K562 (cell line): ENCODE results near the gene CCSER2. TPM values are rescaled to one million over a fixed set of nuclear protein-coding genes. Genes with fewer than 3 reads are reported as not detected.

Experiments used
- ATAC-seq: fragments of 200-7000 bp; cut with Tn5 transposase; 3 replicates; pipeline ENCODE4 v1.9.1; 2020; ENCODE audit warnings: moderate library complexity
- Bru-seq: library from RNA; stranded (reverse); fragments of 400-500 nt; gene quantifications from one replicate; lab custom pipeline; 2021; lab: Mats Ljungman, UMichigan
- BruChase-seq, 2 experiments: library from RNA; stranded (reverse); fragments of 400-500 nt; gene quantifications; one replicate each; lab custom pipeline; 2021; lab: Mats Ljungman, UMichigan
- BruUV-seq: library from RNA; stranded (reverse); fragments of 400-500 nt; replicated peaks from 2 replicates; lab custom pipeline; 2021; lab: Mats Ljungman, UMichigan
- CTCF ChIA-PET: fragments of 300-600 bp; formaldehyde crosslinking; extraction: SDS; loops from one replicate; lab custom pipeline; 2021; ENCODE audit warnings: low intra/inter-chr PET ratio; lab: Yijun Ruan, JAX
- POLR2A ChIA-PET: fragments of 300-600, 350-650 bp; sonication (Branson Sonifier 250); formaldehyde crosslinking; extraction: SDS; loops from one replicate; lab custom pipeline; 2021; ENCODE audit warnings: antibody characterized with exemption, inconsistent platforms; lab: Yijun Ruan, JAX
- DNase-seq, 4 experiments: peaks; one replicate each; pipeline versions ENCODE4 v3.0.0 to v3.0.0-alpha.2; 2011 to 2018; ENCODE audit warnings: low spot score in 3 of 4, mixed read lengths in 3 of 4; ENCODE audit errors: extremely low read depth in 1 of 4
- FAIRE-seq: peaks from 2 replicates; lab custom pipeline; 2011; peaks lifted over from hg19 to GRCh38; lab: Jason Lieb, UNC
- H2AFZ ChIP-seq: 2 replicates; pipeline ENCODE4 v1.6.0; 2011; ENCODE audit warnings: low read depth, low read length, control low read depth, inconsistent platforms
- H3K27ac ChIP-seq: fragments of 200-600 bp; 3 replicates; pipeline ENCODE4 v1.8.0; 2011; ENCODE audit warnings: low read depth, mild to moderate bottlenecking, control low read depth, inconsistent platforms, low read length, moderate library complexity, mixed read lengths; ENCODE audit errors: extremely low read depth
- H3K27me3 ChIP-seq, 2 experiments: fragments of 300-600 bp in 1 of 2; 2 replicates in 1 of 2; 3 replicates in 1 of 2; pipeline versions ENCODE4 v1.6.0 to v1.8.0; 2011; ENCODE audit warnings: inconsistent platforms in 2 of 2, low read length in 2 of 2, mild to moderate bottlenecking in 1 of 2, mixed read lengths in 1 of 2, moderate library complexity in 1 of 2; ENCODE audit not compliant: control insufficient read depth in 2 of 2, insufficient read depth in 2 of 2
- H3K36me3 ChIP-seq: fragments of 300-600 bp; 3 replicates; pipeline ENCODE4 v1.8.0; 2011; ENCODE audit warnings: mild to moderate bottlenecking, low read length, inconsistent platforms; ENCODE audit not compliant: control insufficient read depth, insufficient read depth
- H3K4me1 ChIP-seq, 2 experiments: fragments of 200-600 bp in 1 of 2; replicated peaks in 1 of 2; 2 replicates in 1 of 2; 3 replicates in 1 of 2; pipeline versions ENCODE4 v1.5.1 to v1.8.0; 2011; ENCODE audit warnings: inconsistent platforms in 2 of 2, low read length in 2 of 2, mild to moderate bottlenecking in 1 of 2, mixed read lengths in 1 of 2, moderate library complexity in 1 of 2; ENCODE audit not compliant: control insufficient read depth in 2 of 2, insufficient read depth in 2 of 2
- H3K4me2 ChIP-seq: 2 replicates; pipeline ENCODE4 v1.6.1; 2011; ENCODE audit warnings: low read length, control low read depth, inconsistent platforms, mixed read lengths; ENCODE audit not compliant: insufficient read depth
- H3K4me3 ChIP-seq: fragments of 200-600 bp; sonication (generic), shearing (Covaris generic); 2 replicates; pipeline ENCODE4 v1.5.1; 2016; ENCODE audit warnings: control low read depth, inconsistent platforms
- H3K79me2 ChIP-seq: fragments of 200-600 bp; 3 replicates; pipeline ENCODE4 v1.8.0; 2011; ENCODE audit warnings: low read length, inconsistent platforms; ENCODE audit not compliant: control insufficient read depth, insufficient read depth
- H3K9ac ChIP-seq, 2 experiments: 2 replicates each; pipeline versions ENCODE4 v1.6.0 to v1.6.1; 2011; ENCODE audit warnings: low read depth in 2 of 2, low read length in 2 of 2, control low read depth in 1 of 2, inconsistent platforms in 1 of 2, mild to moderate bottlenecking in 1 of 2, mixed read lengths in 1 of 2; ENCODE audit not compliant: insufficient read depth in 1 of 2
- H3K9me1 ChIP-seq: one replicate; pipeline ENCODE4 v1.6.0; 2011; ENCODE audit warnings: inconsistent platforms, mild to moderate bottlenecking, low read length, moderate library complexity; ENCODE audit not compliant: control insufficient read depth, insufficient read depth
- H3K9me3 ChIP-seq: replicated peaks from 2 replicates; pipeline ENCODE4 v1.5.1; 2011; ENCODE audit warnings: low read depth, low read length, inconsistent platforms; ENCODE audit not compliant: control insufficient read depth, insufficient read depth
- H4K20me1 ChIP-seq: replicated peaks from 2 replicates; pipeline ENCODE4 v1.6.1; 2011; ENCODE audit warnings: low read length, inconsistent platforms, mixed read lengths; ENCODE audit not compliant: control insufficient read depth, insufficient read depth
- ADNP ChIP-seq: fragments of 200-800 bp; sonication (Bioruptor generic); IDR thresholded peaks from 2 replicates; pipeline ENCODE4 v1.6.1; 2016; ENCODE audit warnings: missing genetic modification characterization, missing compliant biosample characterization
- CXXC5 ChIP-seq: fragments of 250-450 bp; sonication (Bioruptor Pico); IDR thresholded peaks from 2 replicates; pipeline ENCODE4 v1.8.0; 2022; ENCODE audit warnings: inconsistent platforms, mild to moderate bottlenecking, moderate library complexity
- MAZ ChIP-seq, 2 experiments: fragments of 450-650 bp in 1 of 2; sonication (generic) in 1 of 2; formaldehyde crosslinking; IDR thresholded peaks in 1 of 2; conservative IDR thresholded peaks in 1 of 2; 2 replicates each; pipeline versions ENCODE4 v1.4.0 to v1.5.0; 2020; ENCODE audit warnings: mild to moderate bottlenecking in 1 of 2, missing genetic modification reagents in 1 of 2
- TAF7 ChIP-seq: fragments of 450-650 bp; IDR thresholded peaks from 2 replicates; pipeline ENCODE4 v1.6.1; 2016; ENCODE audit warnings: missing genetic modification characterization, missing compliant biosample characterization
- TAL1 ChIP-seq: fragments of 450-650 bp; IDR thresholded peaks from 2 replicates; pipeline ENCODE4 v1.6.1; 2016; ENCODE audit warnings: mild to moderate bottlenecking
- ZBTB17 ChIP-seq: fragments of 450-650 bp; formaldehyde crosslinking; IDR thresholded peaks from 2 replicates; pipeline ENCODE4 v1.4.0; 2020; ENCODE audit warnings: mild to moderate bottlenecking
- WGBS: fragments of 100-300 bp; shearing (Covaris generic); methylation state at CpG from one replicate; pipeline ENCODE4 v1.1.6; 2016; ENCODE audit warnings: low coverage, mixed read lengths; ENCODE audit not compliant: insufficient coverage; ENCODE audit errors: missing lambda C conversion rate; 5-methylcytosine and 5-hydroxymethylcytosine counted together
- in situ Hi-C: fragments of 300-500 bp; cut with MboI; formaldehyde crosslinking; loops from 4 replicates; pipeline ENCODE4 v1.15.0; 2018; ENCODE audit warnings: inconsistent platforms, mixed read lengths
- intact Hi-C: fragments of 100-400 bp; cut with micrococcal nuclease; formaldehyde crosslinking; loops from 2 replicates; pipeline ENCODE4 v1.14.2; 2022
- long read RNA-seq, 3 experiments: library from polyadenylated mRNA in 2 of 3; library from RNA in 1 of 3; unstranded in 2 of 3; stranded (forward) in 1 of 3; transcript quantifications; one replicate each; pipeline ENCODE4 v2.0.0, GENCODE V29; 2019 to 2022
- polyA minus RNA-seq, 3 experiments: library from RNA; depleted of rRNA, polyadenylated mRNA; stranded (reverse); fragments of >200 nt; gene quantifications; 2 replicates each; pipeline ENCODE4 v1.2.3, GENCODE V29; 2011
- polyA plus RNA-seq, 8 experiments: library from polyadenylated mRNA; depleted of rRNA in 4 of 8; stranded (reverse) in 5 of 8; unstranded in 3 of 8; fragments of >200 nt; fragmentation: Nextera tagmentation in 2 of 8; fragmentation: Illumina TruSeq in 1 of 8; extraction: Ambion mirVana in 2 of 8; extraction: Trizol in 1 of 8; gene quantifications; 2 replicates each; pipeline versions ENCODE4 v1.2.1 to v1.2.3, GENCODE V29; 2011 to 2014; ENCODE audit warnings: inconsistent platforms in 1 of 8, missing spikeins in 1 of 8
- total RNA-seq, 7 experiments: library from RNA; depleted of rRNA in 6 of 7; stranded (reverse); fragments of >200 nt in 6 of 7; fragmentation: Illumina TruSeq in 2 of 7; extraction: Trizol in 2 of 7; gene quantifications; 2 replicates each; pipeline versions ENCODE4 v1.2.1 to v1.2.3, GENCODE V29; 2011 to 2021; ENCODE audit warnings: low replicate concordance in 1 of 7
- TF ChIP-seq, protein P1 (sequence below): fragments of 250-450 bp; sonication (Bioruptor Pico); IDR thresholded peaks from 2 replicates; pipeline ENCODE4 v1.5.0; 2020; ENCODE audit warnings: mild to moderate bottlenecking
- TF ChIP-seq, protein P2 (sequence below): fragments of 250-450 bp; sonication (Bioruptor Pico); IDR thresholded peaks from 2 replicates; pipeline ENCODE4 v1.5.1; 2021; ENCODE audit warnings: mild to moderate bottlenecking

CCSER2 gene, protein sequence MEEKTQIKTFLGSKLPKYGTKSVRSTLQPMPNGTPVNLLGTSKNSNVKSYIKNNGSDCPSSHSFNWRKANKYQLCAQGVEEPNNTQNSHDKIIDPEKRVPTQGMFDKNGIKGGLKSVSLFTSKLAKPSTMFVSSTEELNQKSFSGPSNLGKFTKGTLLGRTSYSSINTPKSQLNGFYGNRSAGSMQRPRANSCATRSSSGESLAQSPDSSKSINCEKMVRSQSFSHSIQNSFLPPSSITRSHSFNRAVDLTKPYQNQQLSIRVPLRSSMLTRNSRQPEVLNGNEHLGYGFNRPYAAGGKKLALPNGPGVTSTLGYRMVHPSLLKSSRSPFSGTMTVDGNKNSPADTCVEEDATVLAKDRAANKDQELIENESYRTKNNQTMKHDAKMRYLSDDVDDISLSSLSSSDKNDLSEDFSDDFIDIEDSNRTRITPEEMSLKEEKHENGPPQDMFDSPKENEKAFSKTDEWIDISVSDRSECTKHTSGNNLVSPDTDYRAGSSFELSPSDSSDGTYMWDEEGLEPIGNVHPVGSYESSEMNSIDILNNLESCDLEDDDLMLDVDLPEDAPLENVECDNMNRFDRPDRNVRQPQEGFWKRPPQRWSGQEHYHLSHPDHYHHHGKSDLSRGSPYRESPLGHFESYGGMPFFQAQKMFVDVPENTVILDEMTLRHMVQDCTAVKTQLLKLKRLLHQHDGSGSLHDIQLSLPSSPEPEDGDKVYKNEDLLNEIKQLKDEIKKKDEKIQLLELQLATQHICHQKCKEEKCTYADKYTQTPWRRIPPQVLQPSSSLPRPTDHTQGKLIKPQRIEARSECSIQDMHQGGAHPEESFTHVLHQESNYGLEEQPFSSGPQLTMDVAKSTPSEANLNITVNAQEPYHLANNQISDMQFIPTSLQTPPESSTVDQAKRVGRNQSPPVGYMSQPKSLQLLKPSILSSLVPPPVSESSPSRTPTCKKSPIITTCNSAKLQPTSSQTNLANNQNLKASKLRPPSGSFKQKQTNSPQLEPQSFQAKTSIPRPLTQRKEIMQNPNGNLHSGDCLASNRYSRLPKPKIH
- 14.7 and 55.1 TPM in 2 replicates for total RNA-seq (2011; cell fraction: chromatin; rRNA removed; ENCODE audit: low replicate concordance)
- 6.0 and 8.9 TPM in 2 replicates for total RNA-seq (2011; cell fraction: nucleolus; rRNA removed)
- total RNA-seq (2011; cell fraction: nucleoplasm; rRNA removed), result 11.3 and 12.2 TPM in 2 replicates
- total RNA-seq (2014; rRNA removed) (5.6 and 6.7 TPM in 2 replicates), total RNA-seq (2014; rRNA removed; fragmentation: Illumina TruSeq; extraction: Trizol) (12.0 and 13.9 TPM in 2 replicates), total RNA-seq (2015; rRNA removed; fragmentation: Illumina TruSeq; extraction: Trizol) (11.6 and 13.1 TPM in 2 replicates), total RNA-seq (2021) (14.1 and 15.1 TPM in 2 replicates), polyA plus RNA-seq (2011; rRNA removed) (14.8 and 16.7 TPM in 2 replicates), polyA plus RNA-seq (2014; fragmentation: Illumina TruSeq; extraction: Trizol) (7.0 and 9.7 TPM in 2 replicates), polyA plus RNA-seq (2014; fragmentation: Nextera tagmentation; extraction: Ambion mirVana) (1 to 10 TPM; 2.7 to 2.9 TPM), polyA plus RNA-seq (2014; rRNA removed) (3.1 and 4.0 TPM in 2 replicates), polyA minus RNA-seq (2011; rRNA and poly(A)+ RNA removed) (31.4 and 46.2 TPM in 2 replicates), Bru-seq, nascent RNA (percentile 65 among the genes with signal in this experiment), BruChase-seq, experiment 1, labeled RNA remaining after a 2-hour chase (percentile 63 among the genes with signal in this experiment), BruChase-seq, experiment 2, labeled RNA remaining after a 6-hour chase (percentile 62 among the genes with signal in this experiment)
- 3.2 and 6.6 TPM in 2 replicates for polyA plus RNA-seq (2011; cell fraction: cytosol; rRNA removed)
- 4.8 and 9.8 TPM in 2 replicates for polyA plus RNA-seq (2011; cell fraction: nucleus; rRNA removed)
- polyA plus RNA-seq (2012), result 5.9 and 7.7 TPM in 2 replicates
- 10.7 and 26.6 TPM in 2 replicates for polyA minus RNA-seq (2011; cell fraction: cytosol; rRNA and poly(A)+ RNA removed)
- 18.3 and 50.9 TPM in 2 replicates for polyA minus RNA-seq (2011; cell fraction: nucleus; rRNA and poly(A)+ RNA removed)
- long read RNA-seq, experiment 1, full-length matches to known transcripts, result 13 of 47 reads
- long read RNA-seq, experiment 1, partial matches to known transcripts, result 24 of 47 reads
- long read RNA-seq, experiment 1, other reads (novel, unspliced or antisense), result 10 of 47 reads
- long read RNA-seq, experiment 2, partial matches to known transcripts, result 3 of 7 reads
- long read RNA-seq, experiment 2, other reads (novel, unspliced or antisense), result 3 of 7 reads
- long read RNA-seq, experiment 3, full-length matches to known transcripts, result 1 of 8 reads
- long read RNA-seq, experiment 3, partial matches to known transcripts, result 5 of 8 reads
- long read RNA-seq, experiment 3, other reads (novel, unspliced or antisense), result 2 of 8 reads

DNA sequence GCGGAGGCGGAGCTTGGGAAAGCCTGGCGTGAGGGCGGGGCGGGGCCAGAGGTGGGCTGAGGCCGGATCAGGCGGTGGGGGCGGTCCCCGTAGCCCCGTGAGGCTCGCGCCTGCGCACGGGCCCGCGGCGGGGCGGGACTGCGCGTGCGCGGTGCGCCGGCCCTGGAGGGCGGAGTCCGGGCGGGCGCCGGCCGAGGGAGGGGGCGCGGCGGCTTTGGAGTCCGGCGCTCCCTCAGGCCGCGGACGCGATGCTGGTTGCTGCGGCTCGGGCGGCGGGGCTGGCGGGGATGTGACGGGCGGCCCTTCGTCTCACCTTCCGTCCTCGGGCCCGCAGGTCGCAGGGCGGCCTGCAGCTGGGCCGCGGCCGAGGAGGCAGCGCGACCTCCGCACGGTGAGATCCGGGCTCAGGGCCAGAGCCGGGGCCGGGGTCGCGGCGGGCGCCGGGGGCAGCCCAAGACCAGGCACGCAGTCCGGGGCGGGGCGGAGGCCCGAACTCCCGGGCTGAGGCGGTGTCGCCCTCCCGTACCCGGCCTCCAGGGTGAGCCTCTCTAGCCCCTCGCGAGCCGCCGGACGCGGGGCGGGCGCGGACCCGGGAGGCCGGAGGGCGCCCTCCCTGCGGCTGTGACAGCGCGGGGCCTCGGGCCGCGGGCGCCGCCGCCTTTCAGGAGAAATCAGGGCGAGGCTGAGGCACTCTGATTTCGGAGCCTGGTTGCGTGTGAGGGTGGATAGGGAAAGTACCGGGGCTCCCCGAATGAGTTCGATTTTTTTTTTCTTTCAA is at the start of gene CCSER2:
Gene CCSER2, plus strand, starts transcription at position 172 of the 778 bp plus-strand sequence. CDS start 42,464 bp downstream, outside the sequence.
- no peak for FAIRE-seq
- Histone ChIP-seq H3K4me3 (peak within 1 kb of the TSS; percentile 89), H3K9ac (peak within 1 kb of the TSS; percentile 65 to 94), H3K27ac (peak within 1 kb of the TSS; percentile 88), H3K79me2 (peaks cover 19% of the 10 kb centered on the region; the same call in 2 of the 3 replicates), H2AFZ (peak within 1 kb of the TSS; percentile 89), H3K4me2 (peak within 1 kb of the TSS; percentile 86), H3K36me3 (no peaks in the 10 kb centered on the region), H3K4me1 (peaks cover 17 to 33% of the 10 kb centered on the region in 2 experiments), H3K27me3 (no peaks in the 10 kb centered on the region), H3K9me1 (no peaks in the 10 kb centered on the region), H3K9me3 (no peaks in the 10 kb centered on the region), H4K20me1 (peaks cover under 1% of the 10 kb centered on the region; the same call in 1 of the 2 replicates)
- intact Hi-C loops, result loop anchor here (1.0 to 5.0 kb wide), 2 partner anchors 35 to 61 kb away; no protein-coding TSS in a partner anchor
- BruUV-seq, result no TSS peak
- in situ Hi-C loops, result loop anchor here (5.0 kb wide), 1 partner anchor 61 kb away; no protein-coding TSS in a partner anchor
- DNase-seq, result peak; percentile 72 to 100 (median 100)
- ChIA-PET POLR2A (interaction anchor here (0.5 to 1.8 kb wide), 16 partner anchors 9 to 202 kb away, joined by 3 to 8 read pairs (median 4); partner anchors contain the start of gene GHITM), CTCF (no interaction called here)
- ATAC-seq, result peak; percentile 85
- under 1% methylated on average over 39 of the region's 104 CpGs for WGBS
- TF ChIP-seq ADNP (tag), result no peak
- peak; percentile 65; the same call in 1 of the 2 replicates for TF ChIP-seq ZBTB17 (CRISPR knock-in tag)
- TF ChIP-seq, protein P1, sequence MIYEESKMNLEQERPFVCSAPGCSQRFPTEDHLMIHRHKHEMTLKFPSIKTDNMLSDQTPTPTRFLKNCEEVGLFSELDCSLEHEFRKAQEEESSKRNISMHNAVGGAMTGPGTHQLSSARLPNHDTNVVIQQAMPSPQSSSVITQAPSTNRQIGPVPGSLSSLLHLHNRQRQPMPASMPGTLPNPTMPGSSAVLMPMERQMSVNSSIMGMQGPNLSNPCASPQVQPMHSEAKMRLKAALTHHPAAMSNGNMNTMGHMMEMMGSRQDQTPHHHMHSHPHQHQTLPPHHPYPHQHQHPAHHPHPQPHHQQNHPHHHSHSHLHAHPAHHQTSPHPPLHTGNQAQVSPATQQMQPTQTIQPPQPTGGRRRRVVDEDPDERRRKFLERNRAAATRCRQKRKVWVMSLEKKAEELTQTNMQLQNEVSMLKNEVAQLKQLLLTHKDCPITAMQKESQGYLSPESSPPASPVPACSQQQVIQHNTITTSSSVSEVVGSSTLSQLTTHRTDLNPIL (CRISPR knock-in tag), result no peak
- peak; percentile 79 for TF ChIP-seq CXXC5
- TF ChIP-seq TAF7, result no peak
- peak; percentile 53 to 95 for TF ChIP-seq MAZ (CRISPR knock-in tag; conservative IDR thresholded peaks at IDR 0.05 in 1 of 2, IDR thresholded peaks at IDR 0.05 in 1 of 2)
- TF ChIP-seq, protein P2, sequence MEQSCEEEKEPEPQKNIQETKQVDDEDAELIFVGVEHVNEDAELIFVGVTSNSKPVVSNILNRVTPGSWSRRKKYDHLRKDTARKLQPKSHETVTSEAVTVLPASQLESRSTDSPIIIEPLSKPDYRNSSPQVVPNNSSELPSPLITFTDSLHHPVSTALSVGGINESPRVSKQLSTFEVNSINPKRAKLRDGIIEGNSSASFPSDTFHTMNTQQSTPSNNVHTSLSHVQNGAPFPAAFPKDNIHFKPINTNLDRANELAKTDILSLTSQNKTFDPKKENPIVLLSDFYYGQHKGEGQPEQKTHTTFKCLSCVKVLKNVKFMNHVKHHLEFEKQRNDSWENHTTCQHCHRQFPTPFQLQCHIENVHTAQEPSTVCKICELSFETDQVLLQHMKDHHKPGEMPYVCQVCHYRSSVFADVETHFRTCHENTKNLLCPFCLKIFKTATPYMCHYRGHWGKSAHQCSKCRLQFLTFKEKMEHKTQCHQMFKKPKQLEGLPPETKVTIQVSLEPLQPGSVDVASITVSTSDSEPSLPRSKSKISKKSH (CRISPR knock-in tag), result no peak
- TF ChIP-seq TAL1, result no peak
